Right cardiac atrium (tissue), 5 donors: ENCODE measurements around the gene KCTD19. TPM values are rescaled to one million over a fixed set of nuclear protein-coding genes. Genes with fewer than 3 reads are reported as not detected.

Source experiments
- ATAC-seq, 2 donors: fragments of 200-7000 bp; cut with Tn5 transposase; one replicate each; pipeline versions ENCODE4 v1.8.0 to v1.9.1; 2020; ENCODE audit warnings: moderate library complexity in 2 of 2, mild to moderate bottlenecking in 1 of 2
- DNase-seq, 3 donors: peaks; one replicate each; pipeline ENCODE4 v3.0.0-alpha.2; 2020
- H3K27ac ChIP-seq: one replicate; pipeline ENCODE4 v1.5.1; 2013; ENCODE audit warnings: mild to moderate bottlenecking, low read length, control low read depth, moderate library complexity
- H3K27me3 ChIP-seq: one replicate; pipeline ENCODE4 v1.6.1; 2013; ENCODE audit not compliant: control insufficient read depth, insufficient read depth
- H3K4me1 ChIP-seq: one replicate; pipeline ENCODE4 v1.6.1; 2013; ENCODE audit warnings: low read length; ENCODE audit not compliant: control insufficient read depth, insufficient read depth
- H3K4me3 ChIP-seq: one replicate; pipeline ENCODE4 v1.5.1; 2013; ENCODE audit warnings: low read length, control low read depth
- H3K9me3 ChIP-seq: one replicate; pipeline ENCODE4 v1.6.1; 2013; ENCODE audit warnings: low read length; ENCODE audit not compliant: control insufficient read depth
- WGBS: extraction: QIAGEN DNeasy Blood & Tissue Kit; methylation state at CpG from one replicate; pipeline ENCODE4 v1.1.7; 2013; 5-methylcytosine and 5-hydroxymethylcytosine counted together
- intact Hi-C, 4 donors: fragments of 100-400 bp; cut with DNase I; formaldehyde crosslinking; loops; one replicate each; pipeline versions ENCODE4 v1.11.0 to v1.14.0; 2022 to 2023
- polyA plus RNA-seq: library from polyadenylated mRNA; stranded (reverse); fragments of 200-250 nt; gene quantifications from one replicate; pipeline ENCODE4 v1.2.3, GENCODE V29; 2013
- total RNA-seq, 4 donors: library from RNA; stranded (reverse); fragmentation: NEBNext Ultra II Directional; extraction: Animal tissue kit (Norgen Biotek cat#: 25700); gene quantifications; one replicate each; pipeline ENCODE4 v1.2.1, GENCODE V29; 2021
- donor health status: healthy with polysubstance abuse.
- donor health status: DM: no; HTN: yes; CAD: no.
- donor health status: DM: no; HTN: no; CAD: no.
- donor health status: DM: no; HTN: yes; CAD: no; lungs with severe emphysema.
- donor health status: DM: yes; HTN: yes; CAD: no.

Gene KCTD19
- total and polyA plus RNA-seq, 5 donors: 0.06 to 0.07 TPM; not detected in 3

GRCh38 chr16:67296420-67296819 is 30.1 kb downstream of the KCTD19 start:
- 71% methylated on average over 3 of the region's 3 CpGs for WGBS
- H3K27me3 ChIP-seq: no peaks in the 10 kb centered on the region
- H3K4me3 ChIP-seq: no peak overlapping the region
- H3K9me3 ChIP-seq: no peaks in the 10 kb centered on the region
- DNase-seq (no peak), ATAC-seq (no peak)
- H3K4me1 ChIP-seq: peaks cover 4% of the 10 kb centered on the region
- intact Hi-C loops: no loop called here
- H3K27ac ChIP-seq: no peak overlapping the region

- intact Hi-C loops: no loop called here
- WGBS: 51% methylated on average over 7 of the region's 7 CpGs
- no peaks in the 10 kb centered on the region for H3K9me3 ChIP-seq
- no peaks in the 10 kb centered on the region for H3K4me1 ChIP-seq
- H3K4me3 ChIP-seq: no peak overlapping the region
- DNase-seq (peak in 1 of 3 donors; percentile 27), ATAC-seq (no peak)
- H3K27ac ChIP-seq: no peak overlapping the region
- H3K27me3 ChIP-seq: no peaks in the 10 kb centered on the region
Observed at GRCh38 chr16:67294938-67295361, 31.6 kb downstream of the KCTD19 start.

- ATAC-seq (no peak), DNase-seq (no peak)
- WGBS: 87% methylated on average over 4 of the region's 4 CpGs
- intact Hi-C loops: no loop called here
- H3K9me3 ChIP-seq: no peaks in the 10 kb centered on the region
- H3K27me3 ChIP-seq: no peaks in the 10 kb centered on the region
- no peak overlapping the region for H3K4me3 ChIP-seq
- no peak overlapping the region for H3K27ac ChIP-seq
- no peaks in the 10 kb centered on the region for H3K4me1 ChIP-seq
Observed at GRCh38 chr16:67294171-67294757, 32.3 kb downstream of the KCTD19 start.

GRCh38 chr16:67291461-67291860 is 35.1 kb downstream of the KCTD19 start:
- Histone ChIP-seq H3K4me1 (no peaks in the 10 kb centered on the region), H3K27me3 (no peaks in the 10 kb centered on the region), H3K27ac (no peak overlapping the region), H3K4me3 (no peak overlapping the region), H3K9me3 (no peaks in the 10 kb centered on the region)
- intact Hi-C loops: no loop called here
- 81% methylated on average over 7 of the region's 7 CpGs for WGBS
- DNase-seq: no peak
- ATAC-seq: no peak

- no peaks in the 10 kb centered on the region for H3K27me3 ChIP-seq
- no peak overlapping the region for H3K27ac ChIP-seq
- no peaks in the 10 kb centered on the region for H3K9me3 ChIP-seq
- WGBS: 94% methylated on average over 14 of the region's 14 CpGs
- H3K4me1 ChIP-seq: no peaks in the 10 kb centered on the region
- DNase-seq (no peak), ATAC-seq (no peak)
- intact Hi-C loops: loop anchor here in 1 of 4 donors (10.0 kb wide), 1 partner anchor 117 kb away; no protein-coding TSS in a partner anchor
- no peak overlapping the region for H3K4me3 ChIP-seq
Observed at GRCh38 chr16:67287960-67288359, 38.6 kb downstream of the KCTD19 start.

GRCh38 chr16:67286441-67287235 is 39.9 kb downstream of the KCTD19 start:
- 90% methylated on average over 28 of the region's 28 CpGs for WGBS
- Histone ChIP-seq H3K9me3 (no peaks in the 10 kb centered on the region), H3K4me3 (no peak overlapping the region), H3K4me1 (no peaks in the 10 kb centered on the region), H3K27me3 (no peaks in the 10 kb centered on the region), H3K27ac (no peak overlapping the region)
- no peak for DNase-seq
- no peak for ATAC-seq
- intact Hi-C loops: loop anchor here in 1 of 4 donors (10.0 kb wide), 1 partner anchor 118 kb away; no protein-coding TSS in a partner anchor

GRCh38 chr16:67284699-67285646 is 41.6 kb downstream of the KCTD19 start:
- no peak overlapping the region for H3K4me3 ChIP-seq
- intact Hi-C loops: loop anchor here in 1 of 4 donors (10.0 kb wide), 1 partner anchor 120 kb away; no protein-coding TSS in a partner anchor
- DNase-seq (peak in 1 of 3 donors; percentile 78), ATAC-seq (peak; percentile 50 to 53)
- no peaks in the 10 kb centered on the region for H3K27me3 ChIP-seq
- WGBS: 76% methylated on average over 34 of the region's 34 CpGs
- no peaks in the 10 kb centered on the region for H3K9me3 ChIP-seq
- H3K27ac ChIP-seq: no peak overlapping the region
- H3K4me1 ChIP-seq: no peaks in the 10 kb centered on the region

- no peaks in the 10 kb centered on the region for H3K4me1 ChIP-seq
- WGBS: 92% methylated on average over 21 of the region's 21 CpGs
- intact Hi-C loops: loop anchor here in 1 of 4 donors (10.0 kb wide), 1 partner anchor 121 kb away; no protein-coding TSS in a partner anchor
Observed at GRCh38 chr16:67283826-67284555, 42.5 kb downstream of the KCTD19 start.

GRCh38 chr16:67283039-67283825 is 43.3 kb downstream of the KCTD19 start:
- H3K9me3 ChIP-seq: no peaks in the 10 kb centered on the region
- H3K27ac ChIP-seq: no peak overlapping the region
- DNase-seq (no peak), ATAC-seq (no peak)
- no peak overlapping the region for H3K4me3 ChIP-seq
- H3K4me1 ChIP-seq: no peaks in the 10 kb centered on the region
- intact Hi-C loops: loop anchor here in 1 of 4 donors (10.0 kb wide), 1 partner anchor 122 kb away; no protein-coding TSS in a partner anchor
- WGBS: 90% methylated on average over 7 of the region's 7 CpGs
- no peaks in the 10 kb centered on the region for H3K27me3 ChIP-seq

More at GRCh38 chr16:67283826-67284555, 42.5 kb downstream of the KCTD19 start:
- ATAC-seq: no peak
- H3K4me3 ChIP-seq: no peak overlapping the region
- no peak for DNase-seq
- no peak overlapping the region for H3K27ac ChIP-seq
- H3K9me3 ChIP-seq: no peaks in the 10 kb centered on the region
- H3K27me3 ChIP-seq: no peaks in the 10 kb centered on the region
